ENCODE measurements around the gene MVK.

The MVK gene

DNA sequence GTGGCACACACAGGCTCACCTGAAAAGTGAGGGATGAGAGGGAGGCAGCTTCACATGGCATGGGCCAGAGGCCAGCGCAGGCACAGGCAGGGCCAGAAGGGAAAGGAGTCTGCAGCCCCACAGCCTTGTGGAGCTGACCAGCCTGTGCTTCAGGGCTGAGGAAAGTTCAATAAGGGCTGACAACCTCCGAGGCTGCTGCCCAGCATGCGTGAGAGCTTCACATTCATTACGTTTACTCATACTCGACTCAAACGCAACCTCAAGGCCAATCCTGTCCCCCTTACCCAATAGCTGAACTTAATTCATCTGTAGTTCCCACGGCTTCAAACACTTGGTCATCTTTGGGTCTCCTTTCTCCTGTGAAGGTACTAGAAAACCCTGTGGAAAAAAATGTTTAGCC, 5.1 kb upstream of the MVK start:
- H3F3A ChIP-seq (ENCODE audit: insufficient read depth) = no peaks in the 10 kb centered on the region
- no peak overlapping the region for H2AFZ ChIP-seq (ENCODE audit: low read depth, low read length, severe bottlenecking)
- H3K4me3 ChIP-seq (ENCODE audit: insufficient read depth, low read length, poor library complexity, severe bottlenecking) = no peak overlapping the region
- no peaks in the 10 kb centered on the region for H3K9me3 ChIP-seq (ENCODE audit: insufficient read depth, low read length)
- no peak overlapping the region for H3K27ac ChIP-seq (ENCODE audit: low read depth, low read length)
- H3K9me2 ChIP-seq (replicated peaks; ENCODE audit: insufficient read depth, low read length) = no peaks in the 10 kb centered on the region
- H3K27me3 ChIP-seq (ENCODE audit: low read length) = no peaks in the 10 kb centered on the region
- H3K4me2 ChIP-seq (ENCODE audit: low read depth, low read length, poor library complexity, severe bottlenecking) = no peak overlapping the region
- no peaks in the 10 kb centered on the region for H3K36me3 ChIP-seq (ENCODE audit: low read length)
- peaks cover 7% of the 10 kb centered on the region; the same call in 1 of the 2 replicates for H3K79me2 ChIP-seq (ENCODE audit: insufficient read depth, low read length)
- TF ChIP-seq, protein P1, sequence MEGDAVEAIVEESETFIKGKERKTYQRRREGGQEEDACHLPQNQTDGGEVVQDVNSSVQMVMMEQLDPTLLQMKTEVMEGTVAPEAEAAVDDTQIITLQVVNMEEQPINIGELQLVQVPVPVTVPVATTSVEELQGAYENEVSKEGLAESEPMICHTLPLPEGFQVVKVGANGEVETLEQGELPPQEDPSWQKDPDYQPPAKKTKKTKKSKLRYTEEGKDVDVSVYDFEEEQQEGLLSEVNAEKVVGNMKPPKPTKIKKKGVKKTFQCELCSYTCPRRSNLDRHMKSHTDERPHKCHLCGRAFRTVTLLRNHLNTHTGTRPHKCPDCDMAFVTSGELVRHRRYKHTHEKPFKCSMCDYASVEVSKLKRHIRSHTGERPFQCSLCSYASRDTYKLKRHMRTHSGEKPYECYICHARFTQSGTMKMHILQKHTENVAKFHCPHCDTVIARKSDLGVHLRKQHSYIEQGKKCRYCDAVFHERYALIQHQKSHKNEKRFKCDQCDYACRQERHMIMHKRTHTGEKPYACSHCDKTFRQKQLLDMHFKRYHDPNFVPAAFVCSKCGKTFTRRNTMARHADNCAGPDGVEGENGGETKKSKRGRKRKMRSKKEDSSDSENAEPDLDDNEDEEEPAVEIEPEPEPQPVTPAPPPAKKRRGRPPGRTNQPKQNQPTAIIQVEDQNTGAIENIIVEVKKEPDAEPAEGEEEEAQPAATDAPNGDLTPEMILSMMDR (IDR thresholded peaks at IDR 0.05; ENCODE audit: insufficient read depth, low read length, poor library complexity, severe bottlenecking) = no peak
- TF ChIP-seq EZH2phosphoT487 (conservative IDR thresholded peaks at IDR 0.05; ENCODE audit: low read length) = no peak
- no peak overlapping the region for H3K9ac ChIP-seq (ENCODE audit: low read length)
- no peaks in the 10 kb centered on the region for H4K20me1 ChIP-seq (ENCODE audit: low read depth, low read length)

DNA sequence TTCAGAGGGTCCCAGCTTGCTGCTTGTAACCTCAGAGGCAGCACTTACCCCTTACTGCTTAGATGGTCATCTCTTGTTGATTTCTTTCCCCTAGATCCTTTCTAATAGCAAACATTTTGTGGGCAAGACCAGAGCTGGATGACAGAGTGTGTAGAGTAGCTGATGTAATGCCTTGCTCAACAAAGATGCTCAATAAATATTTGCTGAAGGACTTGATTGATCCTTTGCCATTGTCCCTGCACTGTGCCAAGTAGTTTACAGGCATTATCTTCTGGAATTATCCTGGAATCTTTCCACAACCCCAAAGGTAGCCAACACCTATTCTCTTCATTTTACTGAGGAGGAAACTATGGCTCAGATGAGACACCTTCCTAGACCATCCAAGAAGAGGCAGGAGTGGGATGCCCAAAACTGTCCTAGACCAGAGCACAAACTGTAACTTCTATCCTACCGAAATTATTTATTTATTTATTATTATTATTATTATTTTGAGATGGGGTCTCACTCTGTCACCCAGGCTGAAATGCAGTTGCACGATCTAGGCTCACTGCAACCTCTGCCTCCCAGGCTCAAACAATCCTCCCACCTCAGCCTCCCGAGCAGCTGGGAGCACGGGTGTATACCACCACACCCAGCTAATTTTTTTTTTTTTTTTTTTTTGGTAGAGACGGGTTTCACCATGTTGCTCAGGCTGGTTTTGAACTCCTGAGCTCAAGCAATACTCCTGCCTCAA, 1.7 kb upstream of the MVK start:
- no peak overlapping the region for H2AFZ ChIP-seq (ENCODE audit: low read depth, low read length, severe bottlenecking)
- no peaks in the 10 kb centered on the region for H3K9me3 ChIP-seq (ENCODE audit: insufficient read depth, low read length)
- peak overlapping the region; percentile 75; the same call in 1 of the 2 replicates for H3K27ac ChIP-seq (ENCODE audit: low read depth, low read length)
- no peaks in the 10 kb centered on the region for H3K9me2 ChIP-seq (replicated peaks; ENCODE audit: insufficient read depth, low read length)
- TF ChIP-seq EZH2phosphoT487 (conservative IDR thresholded peaks at IDR 0.05; ENCODE audit: low read length) = no peak
- TF ChIP-seq, protein P1 (IDR thresholded peaks at IDR 0.05; ENCODE audit: insufficient read depth, low read length, poor library complexity, severe bottlenecking) = no peak
- H3K9ac ChIP-seq (ENCODE audit: low read length) = peak overlapping the region; percentile 72; the same call in 1 of the 2 replicates
- no peaks in the 10 kb centered on the region for H3K27me3 ChIP-seq (ENCODE audit: low read length)
- H3K4me2 ChIP-seq (ENCODE audit: low read depth, low read length, poor library complexity, severe bottlenecking) = peak overlapping the region; percentile 96
- H3K79me2 ChIP-seq (ENCODE audit: insufficient read depth, low read length) = peaks cover 21% of the 10 kb centered on the region
- no peak overlapping the region for H3K4me3 ChIP-seq (ENCODE audit: insufficient read depth, low read length, poor library complexity, severe bottlenecking)
- peaks cover 11% of the 10 kb centered on the region; the same call in 1 of the 2 replicates for H3K36me3 ChIP-seq (ENCODE audit: low read length)
- H4K20me1 ChIP-seq (ENCODE audit: low read depth, low read length) = no peaks in the 10 kb centered on the region
- no peaks in the 10 kb centered on the region for H3F3A ChIP-seq (ENCODE audit: insufficient read depth)

DNA sequence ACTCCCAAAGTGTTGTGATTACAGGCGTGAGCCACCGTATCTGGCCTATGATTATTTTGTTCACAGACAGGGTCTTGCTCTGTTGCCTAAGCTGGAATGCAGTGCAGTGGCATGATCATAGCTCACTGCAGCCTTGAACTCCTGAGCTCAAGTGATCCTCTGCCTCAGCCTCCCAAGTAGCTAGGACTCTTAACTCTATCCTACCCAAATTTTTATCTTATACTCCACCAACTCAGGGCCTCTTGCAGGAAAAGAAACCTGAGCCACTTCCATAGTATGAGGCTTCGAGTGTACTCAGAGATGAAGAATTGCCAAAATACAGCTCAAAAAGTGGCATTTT, 1.1 kb upstream of the MVK start:
- no peaks in the 10 kb centered on the region for H3F3A ChIP-seq (ENCODE audit: insufficient read depth)
- H3K4me2 ChIP-seq (ENCODE audit: low read depth, low read length, poor library complexity, severe bottlenecking) = peak overlapping the region; percentile 96
- H3K9me3 ChIP-seq (ENCODE audit: insufficient read depth, low read length) = no peaks in the 10 kb centered on the region
- peaks cover 21% of the 10 kb centered on the region for H3K79me2 ChIP-seq (ENCODE audit: insufficient read depth, low read length)
- TF ChIP-seq, protein P1 (IDR thresholded peaks at IDR 0.05; ENCODE audit: insufficient read depth, low read length, poor library complexity, severe bottlenecking) = no peak
- TF ChIP-seq EZH2phosphoT487 (conservative IDR thresholded peaks at IDR 0.05; ENCODE audit: low read length) = no peak
- peak overlapping the region; percentile 75 for H3K27ac ChIP-seq (ENCODE audit: low read depth, low read length)
- peak overlapping the region; percentile 56 for H2AFZ ChIP-seq (ENCODE audit: low read depth, low read length, severe bottlenecking)
- peaks cover 11% of the 10 kb centered on the region; the same call in 1 of the 2 replicates for H3K36me3 ChIP-seq (ENCODE audit: low read length)
- no peaks in the 10 kb centered on the region for H3K9me2 ChIP-seq (replicated peaks; ENCODE audit: insufficient read depth, low read length)
- peak overlapping the region; percentile 72 for H3K9ac ChIP-seq (ENCODE audit: low read length)
- peak overlapping the region; percentile 76 for H3K4me3 ChIP-seq (ENCODE audit: insufficient read depth, low read length, poor library complexity, severe bottlenecking)
- no peaks in the 10 kb centered on the region for H4K20me1 ChIP-seq (ENCODE audit: low read depth, low read length)
- no peaks in the 10 kb centered on the region for H3K27me3 ChIP-seq (ENCODE audit: low read length)
